Retina (tissue), 1 donor: ENCODE data around the gene HS3ST4.
"Not testable (repeated sequence)": the region's sequence is repeated elsewhere in the genome, so short reads cannot be mapped to it uniquely, and the experiment has no call there.

Experiments
- DNase-seq: peaks from one replicate; pipeline ENCODE4 v3.0.0-alpha.2; 2016

Gene HS3ST4

DNA sequence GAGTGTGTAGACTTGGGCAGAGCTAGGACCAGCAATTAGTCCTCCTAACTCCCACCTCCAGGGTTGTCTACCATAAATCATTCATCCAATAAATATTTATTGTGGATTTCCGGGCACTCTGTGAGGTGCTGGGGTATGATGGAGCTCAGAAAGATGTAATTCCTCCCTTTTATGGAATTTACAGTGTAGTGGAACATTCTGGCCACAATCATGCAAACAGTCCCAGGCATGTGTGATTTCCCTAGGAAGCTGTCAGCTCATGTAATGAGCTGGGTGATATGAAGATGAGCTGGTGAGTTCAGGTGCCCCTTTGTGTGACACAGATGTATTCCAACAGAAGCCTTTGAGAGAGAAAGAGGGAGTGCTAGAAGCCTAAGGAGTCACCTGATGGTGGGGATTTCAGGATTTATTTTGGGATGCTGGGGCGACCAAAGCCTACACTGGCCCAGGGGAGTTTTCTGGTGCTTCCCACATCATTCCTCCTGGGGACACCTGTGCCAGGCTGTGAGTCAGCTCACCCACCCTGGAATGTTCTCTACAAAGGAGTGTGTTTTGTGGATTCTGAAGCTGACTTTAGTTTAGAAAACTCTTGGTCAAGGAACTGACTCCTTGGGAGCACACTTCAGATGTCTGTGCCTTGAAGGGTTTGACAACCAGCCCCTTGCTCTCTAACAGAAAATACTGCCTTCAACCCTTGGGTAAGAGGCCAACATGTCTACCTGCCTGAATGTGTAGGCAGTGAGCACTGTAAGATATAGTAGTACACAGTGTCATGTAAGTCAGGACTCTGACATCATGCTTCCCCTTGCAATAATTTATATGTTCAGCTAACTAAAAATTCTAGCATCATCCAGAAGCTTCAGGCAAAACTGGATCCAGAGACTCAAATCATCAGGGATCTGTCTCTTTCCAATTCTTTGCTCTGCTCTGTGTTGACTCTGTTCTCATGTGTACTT is 42.9 kb downstream of the HS3ST4 start:
- DNase-seq, result no peak

DNA sequence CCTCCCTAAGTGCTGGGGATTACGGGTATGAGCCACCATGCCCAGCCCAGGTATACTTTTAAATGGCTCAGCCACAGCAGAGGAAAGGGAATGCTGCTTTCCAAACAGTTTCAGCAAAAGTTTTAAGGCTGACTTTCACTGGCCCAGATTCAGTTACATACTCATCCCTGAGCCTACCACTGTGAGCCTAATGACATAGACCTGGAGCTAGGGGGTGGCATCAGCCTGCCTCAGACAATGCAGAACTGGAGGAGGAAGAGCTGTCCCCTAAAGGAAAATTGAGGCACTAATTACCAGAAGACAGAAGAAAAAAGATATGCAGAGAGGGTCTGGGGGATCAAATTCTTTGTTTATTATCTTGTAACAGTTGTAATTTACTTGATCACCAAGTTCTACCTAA is 43.9 kb downstream of the HS3ST4 start:
- DNase-seq, result no peak

DNA sequence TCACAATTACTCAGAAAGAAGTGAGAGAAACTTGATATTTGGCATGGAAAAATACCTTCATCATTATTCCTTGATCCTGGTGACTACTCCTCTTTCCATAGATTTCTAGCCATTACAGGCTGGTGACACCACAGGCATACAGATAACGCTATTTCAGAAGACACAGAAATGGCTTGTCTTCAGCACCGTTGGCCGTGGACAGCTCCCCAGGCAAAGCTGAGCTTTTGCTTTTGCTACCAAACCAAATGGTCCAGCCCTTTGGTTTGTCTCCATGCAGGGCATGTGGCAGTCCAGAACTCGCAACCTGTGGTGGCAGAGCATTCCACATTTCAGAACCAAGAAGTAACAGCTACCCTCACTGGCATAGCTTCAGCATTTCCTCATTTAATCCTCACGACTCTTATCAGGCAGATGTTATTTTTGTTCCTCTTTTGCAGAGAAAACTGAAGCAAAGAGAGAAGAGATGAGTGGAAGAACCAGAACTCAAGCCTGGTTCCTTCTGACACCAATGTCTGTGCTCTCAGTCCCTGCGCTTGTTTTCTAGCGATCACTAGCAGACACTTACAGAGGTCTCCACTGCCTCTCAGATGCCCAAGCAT is 55.5 kb downstream of the HS3ST4 start:
- peak; percentile 25 for DNase-seq

DNA sequence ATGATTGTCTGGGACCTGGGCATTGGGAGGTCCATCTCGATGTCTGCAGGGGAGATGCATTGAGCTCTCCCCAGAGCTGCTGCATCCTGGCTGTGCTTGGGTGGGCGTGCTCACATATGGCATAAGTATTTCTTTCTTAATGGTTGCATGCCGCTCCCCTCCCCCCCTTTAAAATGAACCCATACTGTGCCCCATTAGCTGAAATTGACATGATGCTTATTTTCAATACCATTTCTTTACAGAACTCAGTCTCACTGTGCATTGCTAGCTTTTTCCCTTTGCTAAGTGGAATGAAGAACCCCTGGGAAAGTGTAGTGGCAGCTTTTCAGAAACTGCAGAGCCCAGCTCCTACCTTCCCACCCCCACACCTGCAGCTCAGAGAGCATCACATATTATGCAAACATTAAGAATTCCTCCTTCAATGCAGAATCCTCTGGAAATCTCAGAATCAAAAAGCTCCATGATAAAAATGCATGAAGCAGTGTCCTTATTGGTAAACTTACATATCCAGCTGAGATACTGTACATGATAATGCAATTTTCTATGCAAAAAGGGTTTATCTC is 56.4 kb downstream of the HS3ST4 start:
- DNase-seq, result no peak

DNA sequence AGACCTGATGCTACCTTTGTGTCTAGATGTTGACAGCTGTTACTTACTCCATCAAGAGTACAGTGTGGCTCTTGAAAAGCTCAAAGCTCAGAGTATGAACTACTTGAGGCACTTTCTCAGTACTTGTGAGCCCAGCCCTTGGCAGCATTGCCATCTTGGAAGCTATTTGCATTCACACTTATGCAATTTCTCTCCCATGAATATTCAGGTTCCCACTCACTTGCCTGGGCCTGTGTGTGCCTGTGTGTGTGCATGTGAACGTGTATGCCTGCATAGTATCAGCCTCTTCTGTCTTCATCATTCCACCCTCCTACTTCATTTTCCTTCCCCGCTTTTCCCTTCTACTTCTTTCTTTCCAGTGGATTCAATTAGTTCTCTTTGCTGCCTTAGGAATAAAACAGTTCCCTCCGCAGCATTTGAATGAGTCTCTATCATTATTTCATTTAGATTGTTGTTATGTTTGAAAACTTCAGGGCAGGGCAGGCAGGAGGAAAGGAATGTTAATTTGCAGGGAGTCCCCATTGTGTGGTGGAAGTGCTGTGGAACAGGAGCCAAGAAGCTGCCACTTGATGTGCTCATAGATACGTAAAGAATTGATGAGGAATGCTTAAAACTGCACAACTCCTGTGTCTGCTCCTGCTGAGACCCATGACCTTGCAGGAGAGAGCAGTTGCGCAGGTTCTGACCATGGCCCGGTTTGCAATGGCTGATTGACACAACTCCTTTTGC is 58.9 kb downstream of the HS3ST4 start:
- no peak for DNase-seq

DNA sequence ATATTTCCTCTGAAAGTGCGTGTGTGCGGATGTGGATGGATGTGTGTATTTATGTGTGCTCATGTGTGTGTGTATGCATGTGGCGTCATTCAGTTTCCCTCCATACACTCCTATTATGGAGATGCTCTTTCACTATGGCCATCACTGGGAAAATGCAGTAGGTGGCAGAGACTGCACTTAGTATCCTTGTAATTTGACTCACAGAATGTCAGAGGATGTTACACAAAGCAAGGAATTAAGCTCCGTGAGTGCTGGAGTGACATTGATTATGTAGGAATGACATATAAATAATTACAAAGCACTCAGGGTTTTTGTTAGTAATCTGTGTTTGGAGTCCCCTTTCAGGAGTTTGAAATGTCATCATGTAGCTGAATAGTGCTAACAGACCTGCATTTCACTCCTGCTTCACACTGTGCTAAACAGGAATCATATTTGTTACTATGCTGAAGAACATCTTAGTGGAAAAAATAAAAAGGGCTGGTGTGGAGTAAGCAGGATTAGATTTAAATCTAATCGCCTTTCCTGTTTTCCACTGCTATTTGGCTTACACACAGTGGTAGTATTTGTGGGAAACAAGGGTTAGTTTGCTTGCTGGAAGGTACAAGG is 59.6 kb downstream of the HS3ST4 start:
- peak; percentile 27 for DNase-seq

DNA sequence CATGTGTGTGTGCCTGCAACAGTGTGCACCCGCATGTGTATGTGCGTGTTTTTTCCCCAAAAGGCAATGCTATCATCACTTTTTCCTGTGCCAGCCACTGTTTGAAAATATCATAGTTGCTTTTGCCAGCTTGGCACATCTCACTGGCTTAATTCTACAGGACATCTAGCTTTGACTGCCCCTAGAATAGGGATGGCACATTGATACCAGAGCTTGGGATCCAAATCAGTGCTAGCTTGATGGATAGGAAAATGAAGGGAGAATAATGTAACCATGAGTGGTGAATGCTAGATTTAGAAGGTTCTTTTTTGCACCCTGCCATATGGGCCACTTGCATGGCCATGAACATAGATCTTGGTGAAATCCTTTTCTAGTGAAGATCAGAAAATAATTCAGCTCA is 72.7 kb downstream of the HS3ST4 start:
- DNase-seq, result no peak

DNA sequence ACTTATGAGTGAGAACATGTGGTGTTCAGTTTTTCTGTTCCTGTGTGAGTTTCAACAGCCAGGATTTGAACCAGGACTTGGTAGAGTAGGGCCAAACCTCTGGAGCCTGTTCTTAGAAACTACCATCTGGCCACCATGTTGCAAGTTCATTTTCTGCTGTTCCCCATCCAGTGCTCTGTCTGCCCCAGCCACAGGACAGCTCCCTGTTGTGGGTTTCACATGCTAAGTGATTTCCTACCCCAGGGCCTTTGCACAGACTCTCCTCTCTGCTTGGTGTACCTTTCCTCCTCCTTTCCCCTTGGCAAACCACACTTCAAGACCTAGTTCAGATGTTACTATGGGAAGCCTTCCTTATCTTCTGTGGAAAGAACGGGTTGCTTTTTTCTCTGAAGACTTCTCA is 79.5 kb downstream of the HS3ST4 start:
- no peak for DNase-seq

DNA sequence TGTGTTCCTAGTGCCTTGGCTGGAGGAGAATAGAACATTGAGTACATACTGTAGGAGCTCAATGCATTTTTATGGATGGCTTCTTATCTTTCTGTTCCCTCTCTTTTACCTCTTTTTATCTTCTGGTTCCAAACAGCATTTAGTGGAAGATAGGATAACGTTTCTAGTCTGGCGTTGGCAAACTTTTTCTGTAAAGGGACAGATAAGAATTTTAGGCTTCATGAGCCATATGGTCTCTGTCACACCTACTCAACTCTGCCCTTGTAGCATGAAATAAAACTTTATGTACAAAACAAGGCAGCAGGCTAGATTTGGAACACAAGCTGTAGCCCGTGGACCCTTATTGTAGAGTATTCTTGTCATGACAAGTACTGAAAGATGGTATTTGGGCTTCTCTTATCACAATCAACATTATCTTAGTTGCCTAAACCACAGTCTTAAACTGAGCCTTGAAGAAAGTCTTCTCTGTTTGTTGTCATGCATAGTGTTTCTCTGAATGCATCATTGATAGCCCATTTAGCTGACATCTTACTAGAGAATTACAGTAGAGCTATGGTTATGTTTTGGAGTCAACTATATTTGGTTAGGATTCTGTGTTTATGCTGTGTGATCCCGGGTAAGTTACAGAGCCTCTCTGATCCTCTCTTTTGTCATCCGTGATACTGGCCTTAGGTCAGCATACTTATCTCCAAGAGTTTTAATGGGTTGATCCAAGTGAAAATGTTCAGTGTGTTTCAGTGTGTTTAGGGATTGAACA is 80.2 kb downstream of the HS3ST4 start:
- DNase-seq, result no peak

DNA sequence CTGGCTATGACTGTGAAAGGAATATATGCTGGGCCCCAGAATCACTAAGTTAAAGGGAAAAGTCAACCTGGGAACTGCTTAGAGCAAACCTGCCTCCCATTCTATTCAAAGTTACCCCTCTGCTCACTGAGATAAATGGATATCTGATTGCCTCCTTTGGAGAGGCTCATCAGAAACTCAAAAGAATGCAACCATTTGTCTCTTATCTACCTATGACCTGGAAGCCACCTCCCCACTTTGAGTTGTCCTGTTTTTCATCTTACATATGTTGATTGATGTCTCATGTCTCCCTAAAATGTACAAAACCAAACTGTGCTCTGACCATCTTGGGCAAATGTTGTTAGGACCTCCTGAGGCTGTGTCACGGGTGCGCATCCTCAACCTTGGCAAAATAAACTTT is 84.5 kb downstream of the HS3ST4 start:
- not testable (repeated sequence) for DNase-seq

DNA sequence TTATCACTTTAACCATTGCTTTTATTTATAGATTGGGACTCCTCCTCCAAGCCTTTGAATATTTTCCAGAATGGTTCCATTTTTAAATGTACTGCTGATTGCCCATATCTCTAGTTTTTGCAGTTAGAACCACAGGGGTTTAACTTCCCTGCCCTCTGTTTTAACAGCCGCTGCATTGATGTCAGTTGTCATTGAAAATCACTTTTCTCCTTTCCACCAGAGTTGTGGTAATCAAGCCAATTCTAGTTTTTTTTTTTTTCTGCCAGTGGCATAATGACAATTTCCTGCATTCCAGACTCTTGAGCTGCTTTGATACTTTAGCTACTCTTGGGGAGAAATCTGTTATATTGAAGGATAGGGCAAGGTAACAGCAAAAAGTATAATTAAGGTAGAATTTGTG is 91.5 kb downstream of the HS3ST4 start:
- no peak for DNase-seq

DNA sequence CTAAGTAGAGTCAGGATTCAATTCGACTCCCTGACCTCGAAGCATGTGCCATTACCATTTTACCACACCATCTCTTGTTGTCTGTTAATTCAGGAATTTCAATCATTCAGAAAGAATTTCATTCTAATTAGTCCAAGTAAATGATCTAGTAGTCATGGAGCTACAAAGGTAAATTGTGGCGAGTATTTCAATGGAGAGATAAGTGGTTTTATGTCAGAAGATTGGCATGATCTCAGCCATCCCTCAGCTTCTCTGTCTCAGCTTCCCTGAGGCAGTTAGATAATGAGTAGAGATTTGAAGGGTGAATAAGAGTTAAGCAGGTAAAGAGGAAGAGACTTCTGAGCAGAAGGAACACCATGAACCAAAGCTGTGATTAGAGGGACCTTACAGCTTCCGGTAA is 93.6 kb downstream of the HS3ST4 start:
- DNase-seq, result no peak

DNA sequence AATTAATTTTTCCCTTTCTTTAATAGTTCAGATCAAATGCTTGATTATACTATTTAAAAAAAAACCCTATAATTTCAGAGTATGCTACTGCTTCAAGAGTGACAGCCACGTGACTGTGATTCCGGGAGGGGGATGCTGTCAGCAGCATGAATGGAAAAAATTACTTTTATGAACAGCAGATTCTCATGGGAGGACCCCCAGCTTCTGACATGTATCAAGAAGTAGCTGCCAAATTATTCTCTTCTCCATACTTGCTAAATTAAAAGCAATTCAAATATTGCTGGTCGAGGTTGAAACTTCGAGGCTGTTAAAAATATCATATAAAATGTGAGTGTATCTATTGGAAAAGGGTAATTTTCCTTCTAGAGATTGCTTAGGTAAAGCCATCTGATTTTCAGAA is 95.0 kb downstream of the HS3ST4 start:
- no peak for DNase-seq

DNA sequence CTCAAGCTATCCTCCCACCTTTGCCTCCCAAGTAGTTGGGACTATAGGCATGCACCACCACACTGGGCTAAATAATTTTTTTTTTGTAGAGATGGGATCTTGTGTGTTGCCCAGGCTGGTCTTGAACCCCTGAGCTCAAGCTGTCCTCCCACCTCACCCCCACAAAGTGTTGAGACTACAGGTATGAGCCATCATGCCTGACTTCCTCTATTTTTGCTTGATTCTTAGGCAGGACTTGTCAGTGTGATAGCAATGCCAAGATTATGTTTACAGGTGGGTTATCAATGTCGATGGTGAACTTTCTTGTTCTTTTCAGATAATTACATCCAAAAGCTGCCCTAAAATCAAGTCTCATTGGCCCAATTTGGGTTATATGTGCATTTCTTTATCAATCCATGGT is 96.9 kb downstream of the HS3ST4 start:
- no peak for DNase-seq

DNA sequence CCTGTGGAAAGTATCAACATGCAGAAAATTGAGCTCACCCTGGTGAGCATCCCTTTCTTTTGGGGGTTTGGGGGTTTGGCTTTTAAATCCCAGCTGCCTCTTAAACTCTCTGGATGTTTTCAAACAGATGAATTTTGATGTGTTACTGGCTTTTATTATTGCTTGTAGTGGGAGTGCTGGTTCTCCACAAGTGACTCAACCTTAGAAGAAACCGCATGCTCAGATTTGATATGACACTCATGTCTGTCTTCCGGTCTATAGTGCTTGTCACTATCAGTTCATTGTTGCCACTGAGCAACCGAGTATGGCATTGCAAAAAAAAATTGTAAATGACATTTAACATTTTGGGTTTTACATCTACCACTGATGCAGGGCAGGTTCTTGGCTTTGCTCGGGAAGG is 104.5 kb downstream of the HS3ST4 start:
- DNase-seq, result no peak

DNA sequence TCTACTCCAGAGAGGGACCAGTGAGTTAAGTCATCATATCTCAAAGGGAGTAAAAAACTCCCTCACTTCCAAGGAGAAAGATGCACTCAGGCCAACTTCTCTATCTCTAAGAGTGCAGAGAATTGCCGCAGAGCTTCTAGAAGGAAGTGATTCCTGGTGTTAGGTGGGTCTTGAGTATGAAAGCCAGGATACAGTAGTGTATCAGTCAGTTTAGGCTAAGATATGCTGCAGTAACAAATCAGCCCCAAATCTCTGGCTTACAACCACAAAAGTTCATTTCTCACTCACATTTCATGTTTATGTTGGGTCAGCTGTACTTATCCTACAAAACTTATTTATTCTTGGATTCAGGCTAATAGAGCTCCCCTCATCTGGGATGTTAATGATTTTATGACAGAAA is 106.3 kb downstream of the HS3ST4 start:
- DNase-seq, result no peak

DNA sequence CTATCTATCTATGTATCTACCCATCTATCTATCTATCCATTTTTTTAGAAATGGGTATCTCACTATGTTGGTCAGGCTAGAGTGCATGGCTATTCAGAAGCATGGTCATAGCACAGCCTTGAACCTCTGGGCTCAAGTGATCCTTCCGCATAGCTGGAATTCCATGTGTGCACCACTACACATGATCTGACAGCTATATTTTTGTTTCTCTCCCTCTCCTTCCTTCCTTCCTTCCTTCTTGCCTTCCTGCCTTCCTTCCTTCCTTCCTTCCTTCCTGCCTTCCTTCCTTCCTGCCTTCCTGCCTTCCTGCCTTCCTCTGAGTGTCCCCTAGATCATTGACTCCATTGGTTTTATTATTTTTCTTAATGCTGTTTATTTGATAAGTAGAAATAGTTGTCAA is 108.1 kb downstream of the HS3ST4 start:
- no peak for DNase-seq

DNA sequence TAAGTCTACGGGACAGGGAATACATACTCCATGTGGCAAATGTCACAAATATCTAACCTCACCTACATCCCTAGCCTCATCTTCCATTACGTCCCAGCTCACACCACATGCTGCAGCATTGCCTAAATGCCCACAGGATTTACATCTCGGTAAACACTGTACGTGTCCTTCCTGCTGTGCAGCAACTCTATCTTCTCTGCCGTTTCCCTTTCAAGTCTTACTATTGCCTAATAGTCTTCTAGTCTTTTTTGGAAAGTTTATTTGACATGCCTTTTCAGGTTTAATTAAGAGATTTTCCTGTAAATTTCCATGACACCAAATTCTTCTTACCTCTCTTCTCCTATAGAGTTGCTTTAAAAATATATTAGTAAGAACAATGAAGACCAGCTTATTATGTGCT is 120.5 kb downstream of the HS3ST4 start:
- DNase-seq, result no peak

DNA sequence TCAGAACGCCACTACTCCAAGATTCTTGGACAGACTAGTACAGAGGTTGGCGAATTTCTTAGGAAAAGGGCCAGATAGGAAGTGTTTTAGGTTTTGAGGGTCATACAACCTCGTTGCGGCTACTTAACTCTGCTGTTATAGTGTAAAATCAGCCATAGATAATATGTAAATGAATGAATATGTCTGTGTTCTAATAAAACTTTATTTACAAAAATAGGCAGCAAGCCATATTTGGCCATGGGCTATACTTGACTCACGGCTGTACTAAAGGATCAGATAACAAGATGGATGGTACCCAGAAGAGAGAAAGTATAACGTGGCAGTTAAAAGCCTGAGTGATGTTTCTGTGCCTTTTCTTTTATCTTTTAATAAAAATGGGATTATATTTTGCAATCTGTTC is 125.5 kb downstream of the HS3ST4 start:
- no peak for DNase-seq

DNA sequence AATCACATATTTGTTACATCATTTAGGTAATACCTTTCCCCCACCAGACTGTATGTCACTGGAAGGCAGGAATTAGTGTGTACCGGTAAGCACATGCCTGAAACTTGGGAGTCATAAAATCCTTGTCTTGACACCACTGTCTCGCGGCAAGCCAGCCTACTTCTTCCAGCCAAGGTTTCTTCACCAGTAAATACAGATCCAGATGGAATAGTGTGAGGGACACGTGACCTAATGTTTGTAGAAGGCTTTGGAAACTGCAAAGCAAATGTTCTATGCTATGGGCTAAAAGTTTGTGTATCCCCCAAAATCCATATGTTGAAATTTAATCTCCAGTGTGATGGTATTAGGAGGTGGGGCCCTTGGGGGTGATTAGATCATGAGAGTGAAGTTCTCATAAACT is 126.1 kb downstream of the HS3ST4 start:
- DNase-seq, result no peak

DNA sequence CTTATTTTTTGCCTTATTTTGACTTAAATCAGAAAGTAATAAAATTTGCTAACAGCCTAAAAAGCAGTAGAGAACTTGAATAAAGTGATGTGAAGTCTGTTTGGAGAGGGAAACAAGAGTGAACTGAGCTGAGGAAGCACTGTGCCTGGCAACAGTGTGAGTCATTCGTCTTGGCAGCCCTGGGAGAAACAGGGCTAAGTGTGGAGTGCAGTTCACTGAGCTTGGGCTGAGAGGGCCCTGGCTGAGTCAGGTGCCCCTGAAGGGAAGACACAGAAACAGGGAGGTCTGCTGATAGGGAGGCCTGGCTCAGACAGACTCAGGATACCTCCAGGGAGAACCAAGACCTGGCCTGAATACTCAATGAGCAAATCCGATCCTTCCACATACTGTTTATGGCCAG is 132.1 kb downstream of the HS3ST4 start:
- no peak for DNase-seq

DNA sequence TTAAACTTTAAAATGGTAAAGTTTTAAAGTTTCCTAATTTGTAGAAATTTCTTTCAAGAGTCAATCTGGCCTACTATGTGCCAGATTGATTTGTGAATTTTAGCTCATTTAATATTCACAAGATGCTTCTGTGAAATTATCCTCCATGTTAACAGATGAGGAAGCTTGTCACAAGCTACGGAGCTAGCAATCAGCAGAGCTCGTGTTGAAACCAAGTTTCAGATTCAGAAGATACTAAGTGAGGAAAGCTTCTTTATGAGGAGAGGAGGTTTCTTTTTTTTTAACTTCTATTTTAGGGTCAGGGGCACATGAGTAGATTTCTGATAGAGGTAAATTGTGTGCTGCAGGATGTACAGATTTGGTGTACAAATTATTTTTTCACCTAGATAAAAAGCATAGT is 135.9 kb downstream of the HS3ST4 start:
- no peak for DNase-seq
